OCI-LY1 (cell line): ENCODE results near the gene SLC2A4RG.

ENCODE experiments used
- CTCF ChIP-seq: fragments of 200-600 bp; sonication (generic), shearing (Covaris generic); IDR thresholded peaks from 2 replicates; pipeline ENCODE4 v1.5.1; 2017; ENCODE audit warnings: mild to moderate bottlenecking, antibody characterized with exemption, low read length, moderate library complexity, mixed read lengths
- EZH2 ChIP-seq: fragments of 200-600 bp; sonication (generic), shearing (Covaris generic); IDR thresholded peaks from 2 replicates; pipeline ENCODE4 v1.8.0; 2017; ENCODE audit warnings: borderline replicate concordance, mixed run types, mild to moderate bottlenecking, antibody characterized with exemption, low read length, moderate library complexity, mixed read lengths

- TF ChIP-seq CTCF (no peak), EZH2 (no peak)
Measured at GRCh38 chr20:63702036-63702665, 37.4 kb upstream of the SLC2A4RG start.
